K562 (cell line): ENCODE measurements around the gene RHEBL1. TPM values are rescaled to one million over a fixed set of nuclear protein-coding genes. Genes with fewer than 3 reads are reported as not detected.

Experiments
- ADNP ChIP-seq: fragments of 200-800 bp; sonication (Bioruptor generic); IDR thresholded peaks from 2 replicates; pipeline ENCODE4 v1.6.1; 2016; ENCODE audit warnings: missing genetic modification characterization, missing compliant biosample characterization
- ARHGAP35 ChIP-seq: fragments of 450-650 bp; IDR thresholded peaks from 2 replicates; pipeline ENCODE4 v1.6.1; 2018; ENCODE audit not compliant: partially characterized antibody
- CXXC5 ChIP-seq: fragments of 250-450 bp; sonication (Bioruptor Pico); IDR thresholded peaks from 2 replicates; pipeline ENCODE4 v1.8.0; 2022; ENCODE audit warnings: inconsistent platforms, mild to moderate bottlenecking, moderate library complexity
- ETV5 ChIP-seq: sonication (generic); formaldehyde crosslinking; IDR thresholded peaks from 2 replicates; pipeline ENCODE4 v1.4.0; 2020; ENCODE audit warnings: low read depth, mild to moderate bottlenecking, missing genetic modification reagents
- FOS ChIP-seq: IDR thresholded peaks from 3 replicates; pipeline ENCODE4 v1.6.1; 2011; ENCODE audit not compliant: insufficient read length; ENCODE audit errors: extremely low read depth
- HDGF ChIP-seq: fragments of 450-650 bp; IDR thresholded peaks from 2 replicates; pipeline ENCODE4 v1.6.1; 2016
- L3MBTL2 ChIP-seq: fragments of 450-650 bp; IDR thresholded peaks from 2 replicates; pipeline ENCODE4 v1.6.1; 2016; ENCODE audit warnings: mild to moderate bottlenecking, moderate library complexity
- MAFK ChIP-seq: IDR thresholded peaks from 2 replicates; pipeline ENCODE4 v1.6.1; 2011; ENCODE audit warnings: low read length, improper control_type of control experiment
- MTA2 ChIP-seq: fragments of 450-650 bp; IDR thresholded peaks from 2 replicates; pipeline ENCODE4 v1.6.1; 2016; ENCODE audit warnings: low read depth
- NFE2 ChIP-seq: IDR thresholded peaks from 2 replicates; pipeline ENCODE4 v1.6.1; 2014; ENCODE audit warnings: antibody characterized with exemption, low read depth
- PHF21A ChIP-seq: fragments of 450-650 bp; IDR thresholded peaks from 2 replicates; pipeline ENCODE4 v1.6.1; 2017; ENCODE audit warnings: low read depth, borderline replicate concordance
- ZC3H4 ChIP-seq: sonication (generic); formaldehyde crosslinking; IDR thresholded peaks from 2 replicates; pipeline ENCODE4 v1.9.0; 2021; ENCODE audit warnings: missing genetic modification reagents, borderline replicate concordance
- ZNF239 ChIP-seq: fragments of 250-450 bp; sonication (Bioruptor Pico); IDR thresholded peaks from 2 replicates; pipeline ENCODE4 v1.4.0; 2020; ENCODE audit warnings: mild to moderate bottlenecking
- ZNF583 ChIP-seq: fragments of 250-450 bp; sonication (Bioruptor Pico); IDR thresholded peaks from 2 replicates; pipeline ENCODE4 v1.4.0; 2020
- ZNF830 ChIP-seq: fragments of 250-450 bp; sonication (Bioruptor Pico); IDR thresholded peaks from 2 replicates; pipeline ENCODE4 v1.5.0; 2021; ENCODE audit warnings: mild to moderate bottlenecking
- polyA plus RNA-seq, 8 experiments: library from polyadenylated mRNA; depleted of rRNA in 4 of 8; stranded (reverse) in 5 of 8; unstranded in 3 of 8; fragments of >200 nt; fragmentation: Nextera tagmentation in 2 of 8; fragmentation: Illumina TruSeq in 1 of 8; extraction: Ambion mirVana in 2 of 8; extraction: Trizol in 1 of 8; gene quantifications; 2 replicates each; pipeline versions ENCODE4 v1.2.1 to v1.2.3, GENCODE V29; 2011 to 2014; ENCODE audit warnings: inconsistent platforms in 1 of 8, missing spikeins in 1 of 8
- total RNA-seq, 7 experiments: library from RNA; depleted of rRNA in 6 of 7; stranded (reverse); fragments of >200 nt in 6 of 7; fragmentation: Illumina TruSeq in 2 of 7; extraction: Trizol in 2 of 7; gene quantifications; 2 replicates each; pipeline versions ENCODE4 v1.2.1 to v1.2.3, GENCODE V29; 2011 to 2021; ENCODE audit warnings: low replicate concordance in 1 of 7
- TF ChIP-seq, protein P1 (sequence below): fragments of 250-450 bp; sonication (Bioruptor Pico); IDR thresholded peaks from 2 replicates; pipeline ENCODE4 v1.8.0; 2022; ENCODE audit warnings: inconsistent platforms
- TF ChIP-seq, protein P2 (sequence below): fragments of 450-650 bp; IDR thresholded peaks from 2 replicates; pipeline ENCODE4 v1.6.1; 2016; ENCODE audit warnings: low read depth

RHEBL1 gene
- total and polyA plus RNA-seq, 9 of the 15 experiments (the other 6 are each of a cell fraction or from before 2014, with no cell fraction given), result 4.3 to 36.1 (median 8.2) TPM

DNA sequence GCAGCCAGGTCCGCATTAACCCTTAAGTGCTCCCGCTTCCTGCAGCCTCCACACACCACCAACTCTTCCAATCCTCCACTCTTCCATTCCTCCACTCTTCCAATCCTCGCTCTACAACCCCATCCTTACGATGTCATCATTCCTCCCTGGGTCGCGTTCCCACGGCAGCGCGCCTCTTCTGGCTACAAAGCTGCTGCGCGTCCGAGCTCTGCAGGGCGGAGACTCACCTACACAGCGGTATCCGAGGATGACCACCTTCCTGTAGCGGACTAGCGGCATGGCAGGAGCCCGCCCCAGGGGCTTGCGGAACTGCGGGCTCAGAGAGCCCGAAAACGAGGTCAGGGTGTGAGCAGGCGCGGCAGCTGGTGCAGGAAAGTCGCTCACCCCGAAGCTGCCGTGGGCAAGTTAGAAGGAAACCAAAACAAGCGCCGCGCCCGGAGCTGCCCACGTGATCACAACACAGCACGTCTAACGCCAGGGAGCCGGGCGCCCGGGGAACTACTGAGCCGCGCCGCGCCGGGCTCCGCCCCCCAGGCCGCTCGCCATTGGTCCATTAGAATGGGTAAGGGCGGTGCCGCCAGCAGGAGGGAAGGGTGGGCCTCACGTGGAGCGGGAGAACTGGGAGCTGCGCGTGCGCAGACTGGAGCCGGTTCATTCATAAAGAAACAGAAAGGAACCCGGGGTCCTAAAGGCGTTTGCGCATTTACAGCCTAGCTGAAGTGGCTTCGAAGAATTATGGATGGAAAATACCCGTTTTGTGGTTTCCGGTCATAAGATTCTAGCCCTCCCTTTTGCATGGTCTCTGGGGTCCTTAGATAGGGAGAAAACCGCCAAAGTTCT lies at the start of gene RHEBL1 (continued):
- TF ChIP-seq FOS (peak; percentile 5), ARHGAP35 (no peak), CXXC5 (CRISPR knock-in tag) (peak; percentile 86), ZNF239 (no peak), ZNF830 (CRISPR knock-in tag) (no peak), ADNP (tag) (no peak), HDGF (no peak), L3MBTL2 (peak; percentile 90), NFE2 (no peak; the same call in 1 of the 2 replicates), ETV5 (CRISPR knock-in tag) (peak; percentile 56), ZNF583 (no peak), MTA2 (no peak), ZC3H4 (no peak), MAFK (no peak; the same call in 1 of the 2 replicates), PHF21A (peak; percentile 20; the same call in 1 of the 2 replicates)
- TF ChIP-seq, protein P1, sequence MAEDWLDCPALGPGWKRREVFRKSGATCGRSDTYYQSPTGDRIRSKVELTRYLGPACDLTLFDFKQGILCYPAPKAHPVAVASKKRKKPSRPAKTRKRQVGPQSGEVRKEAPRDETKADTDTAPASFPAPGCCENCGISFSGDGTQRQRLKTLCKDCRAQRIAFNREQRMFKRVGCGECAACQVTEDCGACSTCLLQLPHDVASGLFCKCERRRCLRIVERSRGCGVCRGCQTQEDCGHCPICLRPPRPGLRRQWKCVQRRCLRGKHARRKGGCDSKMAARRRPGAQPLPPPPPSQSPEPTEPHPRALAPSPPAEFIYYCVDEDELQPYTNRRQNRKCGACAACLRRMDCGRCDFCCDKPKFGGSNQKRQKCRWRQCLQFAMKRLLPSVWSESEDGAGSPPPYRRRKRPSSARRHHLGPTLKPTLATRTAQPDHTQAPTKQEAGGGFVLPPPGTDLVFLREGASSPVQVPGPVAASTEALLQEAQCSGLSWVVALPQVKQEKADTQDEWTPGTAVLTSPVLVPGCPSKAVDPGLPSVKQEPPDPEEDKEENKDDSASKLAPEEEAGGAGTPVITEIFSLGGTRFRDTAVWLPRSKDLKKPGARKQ (CRISPR knock-in tag), result no peak
- TF ChIP-seq, protein P2, sequence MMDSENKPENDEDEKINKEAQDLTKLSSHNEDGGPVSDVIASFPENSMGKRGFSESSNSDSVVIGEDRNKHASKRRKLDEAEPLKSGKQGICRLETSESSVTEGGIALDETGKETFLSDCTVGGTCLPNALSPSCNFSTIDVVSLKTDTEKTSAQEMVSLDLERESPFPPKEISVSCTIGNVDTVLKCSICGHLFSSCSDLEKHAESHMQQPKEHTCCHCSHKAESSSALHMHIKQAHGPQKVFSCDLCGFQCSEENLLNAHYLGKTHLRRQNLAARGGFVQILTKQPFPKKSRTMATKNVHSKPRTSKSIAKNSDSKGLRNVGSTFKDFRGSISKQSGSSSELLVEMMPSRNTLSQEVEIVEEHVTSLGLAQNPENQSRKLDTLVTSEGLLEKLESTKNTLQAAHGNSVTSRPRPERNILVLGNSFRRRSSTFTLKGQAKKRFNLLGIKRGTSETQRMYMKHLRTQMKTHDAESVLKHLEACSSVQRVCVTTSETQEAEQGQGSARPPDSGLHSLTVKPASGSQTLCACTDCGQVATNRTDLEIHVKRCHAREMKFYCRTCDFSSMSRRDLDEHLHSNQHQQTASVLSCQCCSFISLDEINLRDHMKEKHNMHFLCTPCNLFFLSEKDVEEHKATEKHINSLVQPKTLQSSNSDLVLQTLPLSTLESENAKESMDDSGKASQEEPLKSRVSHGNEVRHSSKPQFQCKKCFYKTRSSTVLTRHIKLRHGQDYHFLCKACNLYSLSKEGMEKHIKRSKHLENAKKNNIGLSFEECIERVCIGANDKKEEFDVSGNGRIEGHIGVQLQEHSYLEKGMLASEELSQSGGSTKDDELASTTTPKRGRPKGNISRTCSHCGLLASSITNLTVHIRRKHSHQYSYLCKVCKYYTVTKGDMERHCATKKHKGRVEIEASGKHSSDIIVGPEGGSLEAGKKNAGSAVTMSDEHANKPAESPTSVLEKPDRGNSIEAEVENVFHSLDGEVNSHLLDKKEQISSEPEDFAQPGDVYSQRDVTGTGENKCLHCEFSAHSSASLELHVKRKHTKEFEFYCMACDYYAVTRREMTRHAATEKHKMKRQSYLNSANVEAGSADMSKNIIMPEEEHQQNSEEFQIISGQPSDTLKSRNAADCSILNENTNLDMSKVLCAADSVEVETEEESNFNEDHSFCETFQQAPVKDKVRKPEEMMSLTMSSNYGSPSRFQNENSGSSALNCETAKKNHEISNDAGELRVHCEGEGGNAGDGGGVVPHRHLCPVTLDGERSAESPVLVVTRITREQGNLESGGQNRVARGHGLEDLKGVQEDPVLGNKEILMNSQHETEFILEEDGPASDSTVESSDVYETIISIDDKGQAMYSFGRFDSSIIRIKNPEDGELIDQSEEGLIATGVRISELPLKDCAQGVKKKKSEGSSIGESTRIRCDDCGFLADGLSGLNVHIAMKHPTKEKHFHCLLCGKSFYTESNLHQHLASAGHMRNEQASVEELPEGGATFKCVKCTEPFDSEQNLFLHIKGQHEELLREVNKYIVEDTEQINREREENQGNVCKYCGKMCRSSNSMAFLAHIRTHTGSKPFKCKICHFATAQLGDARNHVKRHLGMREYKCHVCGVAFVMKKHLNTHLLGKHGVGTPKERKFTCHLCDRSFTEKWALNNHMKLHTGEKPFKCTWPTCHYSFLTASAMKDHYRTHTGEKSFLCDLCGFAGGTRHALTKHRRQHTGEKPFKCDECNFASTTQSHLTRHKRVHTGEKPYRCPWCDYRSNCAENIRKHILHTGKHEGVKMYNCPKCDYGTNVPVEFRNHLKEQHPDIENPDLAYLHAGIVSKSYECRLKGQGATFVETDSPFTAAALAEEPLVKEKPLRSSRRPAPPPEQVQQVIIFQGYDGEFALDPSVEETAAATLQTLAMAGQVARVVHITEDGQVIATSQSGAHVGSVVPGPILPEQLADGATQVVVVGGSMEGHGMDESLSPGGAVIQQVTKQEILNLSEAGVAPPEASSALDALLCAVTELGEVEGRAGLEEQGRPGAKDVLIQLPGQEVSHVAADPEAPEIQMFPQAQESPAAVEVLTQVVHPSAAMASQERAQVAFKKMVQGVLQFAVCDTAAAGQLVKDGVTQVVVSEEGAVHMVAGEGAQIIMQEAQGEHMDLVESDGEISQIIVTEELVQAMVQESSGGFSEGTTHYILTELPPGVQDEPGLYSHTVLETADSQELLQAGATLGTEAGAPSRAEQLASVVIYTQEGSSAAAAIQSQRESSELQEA, result no peak
